A549 treated with dexamethasone at 1 μM for 4 hours (cell line): Measurements from ENCODE around the gene TOMM5. TPM values are rescaled to one million over a fixed set of nuclear protein-coding genes. Genes with fewer than 3 reads are reported as not detected.

Experiments
- total RNA-seq: library from RNA; stranded (reverse); fragments of 200-300 nt; extraction: Qiagen RNA extraction; gene quantifications from 5 replicates; pipeline ENCODE4 v1.2.3, GENCODE V29; 2022

The TOMM5 gene
- 301 to 345 TPM (median 322 TPM) in 5 replicates for total RNA-seq

GRCh38 chr9:37592108-37592951 is at the start of gene TOMM5:
Gene TOMM5 (minus strand): TSS chr9:37592597. CDS start chr9:37592532, 65 bp downstream.

GRCh38 chr9:37575921-37576721 is 16.3 kb downstream of the TOMM5 start, which contains the start of gene FBXO10:
Gene FBXO10 (minus strand): TSS chr9:37576380. CDS start chr9:37541768, 34,612 bp downstream.

Other genes with a start within 250 kb of the TOMM5 start
- 145 to 189 TPM (median 178 TPM) in 5 replicates for gene GRHPR, start 169.9 kb downstream of the TOMM5 start, total RNA-seq
- gene ZBTB5, start 127.1 kb downstream of the TOMM5 start, total RNA-seq, result 5.7 to 7.9 TPM (median 7.0 TPM) in 5 replicates
- 34.9 to 41.6 TPM (median 37.0 TPM) in 5 replicates for gene POLR1E, start 106.6 kb downstream of the TOMM5 start, total RNA-seq
- gene FBXO10, start 16.2 kb downstream of the TOMM5 start, total RNA-seq, result 6.0 to 8.0 TPM (median 7.2 TPM) in 5 replicates
- gene FRMPD1, start 58.4 kb upstream of the TOMM5 start, total RNA-seq, result 0.03 to 0.07 TPM (median 0.06 TPM) in 5 replicates
- gene TRMT10B, start 161.2 kb upstream of the TOMM5 start, total RNA-seq, result 4.6 to 5.8 TPM (median 5.3 TPM) in 5 replicates
- gene EXOSC3, start 192.5 kb upstream of the TOMM5 start, total RNA-seq, result 71.9 to 82.6 TPM (median 80.3 TPM) in 5 replicates
- 12.2 to 15.0 TPM (median 12.8 TPM) in 5 replicates for gene DCAF10, start 208.2 kb upstream of the TOMM5 start, total RNA-seq